GM19455 (cell line): ENCODE measurements around the gene RGS13.
"Not testable (repeated sequence)": the region's sequence is repeated elsewhere in the genome, so short reads cannot be mapped to it uniquely, and the experiment has no call there.

Source experiments
- ATAC-seq: cut with Tn5 transposase; IDR thresholded peaks from one replicate; pipeline ENCODE4 v1.9.1; 2021; ENCODE audit not compliant: unreplicated experiment

The RGS13 gene

DNA sequence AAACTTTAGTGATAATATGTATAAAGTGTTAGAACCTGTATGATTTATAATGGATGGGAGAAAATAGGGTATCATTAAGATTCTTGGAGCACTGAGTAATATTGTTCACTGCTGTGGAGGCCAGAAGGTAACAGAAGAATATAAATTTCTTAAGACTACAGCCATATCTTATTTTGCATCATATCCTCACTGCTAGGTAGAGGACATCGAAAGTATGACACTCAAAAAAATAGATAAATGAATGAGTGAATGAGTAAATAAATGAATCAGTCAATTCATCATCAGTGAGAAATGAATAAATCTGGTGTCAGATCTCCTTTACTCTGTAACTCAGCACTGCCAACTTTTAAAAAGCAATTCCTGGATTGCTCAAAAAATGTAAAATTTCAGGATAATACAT lies 33.2 kb downstream of the RGS13 start:
- ATAC-seq: no peak

DNA sequence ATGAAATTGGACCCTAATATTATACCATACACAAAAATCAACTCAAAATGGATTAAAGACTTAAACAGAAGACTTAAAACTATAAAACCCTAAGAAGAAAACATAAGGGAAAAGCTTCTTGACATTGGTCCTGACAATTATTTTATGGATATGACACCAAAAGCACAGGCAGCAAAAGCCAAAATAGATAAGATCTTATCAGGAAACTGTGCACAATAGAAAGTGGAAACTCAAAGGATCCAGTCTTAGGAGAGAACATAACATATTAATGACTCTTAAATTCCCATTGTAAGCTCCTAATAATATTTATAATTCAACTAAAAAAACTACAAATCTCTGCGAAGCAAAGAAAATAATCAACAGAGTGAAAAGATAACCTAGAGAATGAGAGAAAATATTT lies 39.8 kb downstream of the RGS13 start:
- no peak for ATAC-seq

- ATAC-seq: no peak
These were observed 42.2 kb downstream of the RGS13 start for GRCh38 chr1:192678099-192678498.

DNA sequence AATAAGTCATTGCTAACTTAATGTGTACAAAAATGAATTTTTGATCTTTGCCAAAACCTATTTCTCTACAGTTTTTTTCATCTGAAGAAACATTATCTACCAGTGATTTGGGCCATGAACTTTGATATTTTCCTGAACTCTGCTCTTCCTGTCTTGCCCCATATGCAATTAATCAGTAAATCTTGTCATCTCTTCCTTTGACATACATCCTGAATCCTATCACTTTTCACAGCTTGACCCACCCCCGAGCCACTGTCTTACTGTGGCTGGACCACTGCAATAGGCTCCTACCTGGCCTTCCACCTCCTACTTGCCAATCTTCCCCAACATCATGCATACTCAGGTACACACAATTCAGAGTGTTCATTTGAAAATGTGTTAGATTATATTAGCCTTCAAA lies 46.4 kb downstream of the RGS13 start:
- ATAC-seq: no peak

- ATAC-seq: not testable (repeated sequence)
These were observed 47.1 kb downstream of the RGS13 start for GRCh38 chr1:192683081-192683480.

DNA sequence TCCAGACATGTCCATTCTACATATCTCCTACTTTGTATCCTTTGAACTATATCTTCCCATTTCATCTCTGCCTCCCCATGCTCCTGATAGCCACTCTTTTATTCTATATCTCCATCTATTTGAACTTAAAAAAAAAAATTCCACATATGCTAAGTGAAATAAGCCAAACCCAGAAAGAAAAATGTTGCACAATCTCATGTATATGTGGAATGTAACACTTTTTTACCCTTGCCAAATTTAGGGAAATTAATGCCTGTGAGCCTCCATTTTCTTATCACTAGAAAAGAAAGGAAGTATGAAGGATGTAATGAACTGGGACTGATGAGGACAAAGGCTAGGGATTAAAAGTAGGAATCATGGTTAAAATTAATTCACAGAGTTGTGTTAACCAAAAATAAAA lies 53.5 kb downstream of the RGS13 start:
- no peak for ATAC-seq

- ATAC-seq: no peak
These were observed 55.1 kb downstream of the RGS13 start for GRCh38 chr1:192691041-192691440.

DNA sequence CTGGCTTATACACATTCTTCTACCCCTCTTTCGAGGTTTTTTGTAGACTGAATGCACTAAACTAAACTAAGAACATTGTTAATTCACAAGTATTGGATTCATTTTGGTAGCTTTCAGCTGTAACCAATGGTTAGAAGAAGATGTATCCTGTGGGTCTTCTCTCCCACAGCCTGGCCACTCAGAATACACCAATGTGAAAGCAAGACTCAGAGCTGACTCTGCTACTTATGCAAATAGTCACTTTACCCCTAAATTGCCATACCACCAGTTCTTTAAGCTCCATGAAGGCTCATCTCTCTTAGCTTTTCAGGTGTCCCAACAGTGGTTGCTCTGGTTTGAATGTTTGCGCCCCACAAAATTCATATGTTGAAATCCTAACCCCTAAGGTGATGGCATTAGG lies 60.1 kb downstream of the RGS13 start:
- ATAC-seq: no peak

GRCh38 chr1:192697771-192698170 lies 61.8 kb downstream of the RGS13 start:
- no peak for ATAC-seq

- no peak for ATAC-seq
These were observed 62.8 kb downstream of the RGS13 start for GRCh38 chr1:192698731-192699130.

DNA sequence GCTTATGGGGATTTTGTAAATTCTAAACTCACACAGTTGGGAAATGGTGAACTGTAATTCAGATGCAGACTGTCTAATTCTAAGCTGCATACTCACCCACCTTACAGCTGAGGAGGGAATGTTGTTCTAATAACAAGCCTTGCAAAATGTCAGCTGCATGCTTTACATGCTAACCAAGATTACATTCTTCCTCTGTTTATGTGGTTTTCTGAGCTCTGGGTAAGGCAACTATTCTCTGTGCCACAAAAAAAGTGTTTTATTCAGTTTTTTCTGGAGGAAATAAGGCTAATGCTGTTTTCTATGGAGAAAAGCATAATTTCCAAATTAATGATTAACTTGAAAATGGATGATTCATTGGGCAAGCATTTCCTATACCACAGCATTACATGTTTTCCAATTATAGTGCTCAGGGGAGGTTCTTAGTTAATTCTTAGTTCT lies 64.9 kb downstream of the RGS13 start:
- no peak for ATAC-seq

DNA sequence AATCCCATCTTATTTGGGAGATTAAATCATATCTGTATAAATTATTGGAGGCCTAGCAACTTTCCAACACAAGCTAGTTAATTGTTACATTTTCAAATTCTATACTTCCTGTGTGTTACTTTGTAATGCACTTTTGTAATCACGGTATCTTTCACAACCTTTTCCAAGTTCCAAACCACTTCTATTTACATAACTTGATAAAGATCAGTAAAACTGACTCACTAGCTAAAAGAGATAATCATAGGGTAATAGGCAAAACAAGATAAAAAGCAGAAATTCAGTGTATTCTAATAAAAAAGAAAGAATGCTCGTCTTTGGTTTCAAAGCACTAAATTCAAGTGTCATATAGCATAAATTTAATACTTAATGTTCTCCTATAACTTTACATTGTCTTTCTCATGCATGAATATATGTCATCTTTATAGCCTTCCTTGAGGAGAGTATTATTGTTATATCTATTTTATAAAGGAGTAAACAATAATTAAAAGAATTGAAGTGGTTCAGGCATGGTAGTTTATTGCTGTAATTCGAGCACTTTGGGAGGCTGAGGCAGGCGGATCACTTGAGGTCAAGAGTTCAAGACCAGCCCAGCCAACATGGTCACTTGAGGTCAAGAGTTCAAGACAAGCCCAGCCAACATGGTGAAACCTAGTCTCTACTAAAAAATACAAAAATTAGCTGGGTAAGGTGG lies 66.4 kb downstream of the RGS13 start:
- no peak for ATAC-seq

DNA sequence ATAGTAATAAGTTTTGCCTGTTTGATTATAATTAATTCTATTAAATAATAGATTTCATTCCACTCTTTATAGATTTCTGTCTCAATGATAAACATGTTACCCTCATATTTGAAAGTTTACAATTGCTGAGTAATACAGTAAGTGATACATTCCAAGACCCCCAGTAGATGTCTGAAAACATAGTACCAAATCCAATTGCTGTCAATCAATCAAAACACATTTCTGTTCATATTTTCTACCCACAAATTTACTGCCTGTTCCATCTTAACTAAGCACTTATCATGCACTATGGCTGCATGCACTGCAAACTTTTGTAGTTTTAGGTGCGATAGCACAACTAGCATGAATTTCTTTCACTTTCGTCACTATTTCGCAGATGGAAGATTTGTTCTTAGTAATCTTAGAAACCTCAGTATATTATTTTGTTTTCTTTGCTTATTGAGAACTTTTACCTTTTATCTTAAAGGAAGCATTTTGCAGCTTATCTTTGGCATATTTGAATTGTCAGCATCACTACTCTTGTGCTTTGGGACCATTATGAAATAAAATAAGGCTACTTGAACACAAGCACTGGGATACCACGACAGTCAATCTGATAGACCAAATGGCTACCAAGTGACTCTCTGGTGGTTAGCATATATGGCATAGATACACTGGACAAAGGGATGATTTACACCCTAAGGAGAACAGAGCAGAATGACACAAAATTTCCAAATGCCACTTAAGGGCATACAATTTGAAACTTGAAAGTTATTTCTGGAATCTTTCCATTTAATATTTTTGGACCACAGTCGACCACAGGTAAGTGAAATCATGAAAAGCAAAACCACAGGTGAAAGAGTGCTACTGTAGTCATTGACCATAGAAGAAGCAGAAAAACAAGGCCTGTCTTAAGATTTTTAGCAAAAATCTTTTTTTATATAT lies 67.6 kb downstream of the RGS13 start:
- ATAC-seq: peak; percentile 93

GRCh38 chr1:192705510-192705909 lies 69.6 kb downstream of the RGS13 start:
- no peak for ATAC-seq

DNA sequence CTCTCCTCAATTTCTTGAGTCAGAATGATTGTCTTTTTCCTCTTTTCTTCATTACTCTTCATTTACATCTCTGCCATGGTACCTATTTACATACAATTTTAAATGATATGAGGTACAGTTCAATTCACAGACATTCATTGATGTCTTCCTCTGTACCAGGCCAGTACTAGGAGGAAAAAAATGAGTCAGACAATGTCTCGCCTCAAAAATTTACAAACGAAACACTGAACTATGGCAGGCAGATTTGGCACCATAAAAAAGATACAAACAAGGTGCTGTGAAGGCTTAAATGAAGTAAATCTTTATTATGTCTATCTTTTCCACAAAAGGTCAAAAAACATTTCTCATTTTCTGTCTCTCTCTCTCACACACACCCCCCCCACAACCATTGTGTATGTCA lies 71.0 kb downstream of the RGS13 start:
- ATAC-seq: no peak

- ATAC-seq: no peak
These were observed 72.1 kb downstream of the RGS13 start for GRCh38 chr1:192707978-192708547.

DNA sequence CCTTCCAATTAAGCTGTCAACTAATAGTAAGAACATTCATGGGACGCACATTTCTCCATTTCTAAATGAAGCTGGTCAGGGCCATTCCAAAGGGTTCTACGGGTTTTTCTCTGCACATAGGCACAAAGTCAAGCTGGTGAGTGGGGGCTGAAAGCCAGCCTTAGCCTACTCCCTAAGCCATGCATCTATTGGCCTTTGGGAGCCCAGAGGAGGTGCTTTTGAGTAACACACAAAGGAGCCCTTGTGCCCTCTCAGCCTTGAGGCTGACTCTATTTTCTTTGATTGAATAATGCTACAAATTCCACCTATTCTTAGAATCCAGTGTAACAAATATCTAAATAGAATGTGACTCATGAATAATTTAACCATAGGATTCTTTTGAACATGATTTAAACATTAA lies 73.6 kb downstream of the RGS13 start:
- no peak for ATAC-seq
